GM04503 (cell line): Measurements from ENCODE around the gene UROD.
"Not testable (repeated sequence)": the region's sequence is repeated elsewhere in the genome, so short reads cannot be mapped to it uniquely, and the experiment has no call there.

Source experiments
- DNase-seq: peaks from one replicate; pipeline ENCODE4 v3.0.0-alpha.2; 2012; ENCODE audit warnings: low read depth

UROD gene

GRCh38 chr1:45011837-45012638, at the start of gene UROD:
Gene UROD (plus strand): TSS chr1:45012254. CDS start chr1:45012266, 12 bp downstream.
- peak; percentile 78 for DNase-seq

GRCh38 chr1:44962729-44963128, 49.3 kb upstream of the UROD start:
- no peak for DNase-seq

- DNase-seq: no peak
Measured at GRCh38 chr1:44964396-44964795, 47.7 kb upstream of the UROD start.

- no peak for DNase-seq
Measured at GRCh38 chr1:44970317-44970716, 41.7 kb upstream of the UROD start.

- no peak for DNase-seq
Measured at GRCh38 chr1:44973645-44974044, 38.4 kb upstream of the UROD start.

- DNase-seq: no peak
Measured at GRCh38 chr1:44976252-44976651, 35.8 kb upstream of the UROD start.

- not testable (repeated sequence) for DNase-seq
Measured at GRCh38 chr1:44977372-44977771, 34.7 kb upstream of the UROD start.

GRCh38 chr1:44985747-44986359, 26.2 kb upstream of the UROD start:
- no peak for DNase-seq

GRCh38 chr1:44988531-44989156, 23.4 kb upstream of the UROD start:
- DNase-seq: no peak

- DNase-seq: no peak
Measured at GRCh38 chr1:44994309-44994898, 17.6 kb upstream of the UROD start.

GRCh38 chr1:44995467-44996238, 16.4 kb upstream of the UROD start:
- DNase-seq: no peak

- no peak for DNase-seq
Measured at GRCh38 chr1:44999232-44999631, 12.8 kb upstream of the UROD start.

GRCh38 chr1:45001011-45001481, 11.0 kb upstream of the UROD start:
- DNase-seq: no peak

GRCh38 chr1:45001576-45001975, 10.5 kb upstream of the UROD start:
- not testable (repeated sequence) for DNase-seq

- no peak for DNase-seq
Measured at GRCh38 chr1:45002650-45003645, 9.1 kb upstream of the UROD start.

GRCh38 chr1:45003741-45004140, 8.3 kb upstream of the UROD start:
- no peak for DNase-seq

- DNase-seq: no peak
Measured at GRCh38 chr1:45004281-45004920, 7.7 kb upstream of the UROD start.

GRCh38 chr1:45005761-45006160, 6.3 kb upstream of the UROD start:
- DNase-seq: no peak

- DNase-seq: no peak
Measured at GRCh38 chr1:45007311-45007710, 4.7 kb upstream of the UROD start.

GRCh38 chr1:45008076-45008475, 4.0 kb upstream of the UROD start:
- no peak for DNase-seq
